Measurements from ENCODE around the gene SPTLC3. TPM values are rescaled to one million over a fixed set of nuclear protein-coding genes. Genes with fewer than 3 reads are reported as not detected.

The SPTLC3 gene
- total and polyA plus RNA-seq, 2 experiments from 2014 or later = 36.3 to 47.6 TPM

- Histone ChIP-seq H3K4me1 (ENCODE audit: insufficient read depth) (no peaks in the 10 kb centered on the region), H3K27ac (no peak overlapping the region), H2AFZ (no peak overlapping the region), H3K9me2 (replicated peaks; ENCODE audit: insufficient read depth) (no peaks in the 10 kb centered on the region), H3K36me3 (replicated peaks; ENCODE audit: insufficient read depth, low read depth) (no peaks in the 10 kb centered on the region), H3K4me2 (no peak overlapping the region), H3K27me3 (no peaks in the 10 kb centered on the region), H3K79me2 (no peaks in the 10 kb centered on the region), H3K4me3 (no peak overlapping the region), H4K20me1 (ENCODE audit: insufficient read depth, poor library complexity, severe bottlenecking) (no peaks in the 10 kb centered on the region), H3K9me3 (ENCODE audit: low read depth) (no peaks in the 10 kb centered on the region)
- no peak for DNase-seq (ENCODE audit: low spot score)
- TF ChIP-seq EZH2phosphoT487 (IDR thresholded peaks at IDR 0.05; ENCODE audit: low read depth, severe bottlenecking, unreplicated experiment) = no peak
- TF ChIP-seq EZH2 (IDR thresholded peaks at IDR 0.05; ENCODE audit: borderline replicate concordance) = no peak
- no peak for TF ChIP-seq CTCF (IDR thresholded peaks at IDR 0.05; ENCODE audit: poor library complexity)
- 100% methylated on average over 1 of the region's 1 CpG for WGBS (ENCODE audit: low lambda C conversion rate, missing lambda C conversion rate)
Observed at GRCh38 chr20:13128173-13128572, 119.4 kb downstream of the SPTLC3 start.

GRCh38 chr20:13130061-13130706 is 121.4 kb downstream of the SPTLC3 start:
- Histone ChIP-seq H3K4me1 (ENCODE audit: insufficient read depth) (no peaks in the 10 kb centered on the region), H3K27me3 (no peaks in the 10 kb centered on the region), H3K36me3 (replicated peaks; ENCODE audit: insufficient read depth, low read depth) (no peaks in the 10 kb centered on the region), H3K79me2 (no peaks in the 10 kb centered on the region), H4K20me1 (ENCODE audit: insufficient read depth, poor library complexity, severe bottlenecking) (no peaks in the 10 kb centered on the region), H3K9me2 (replicated peaks; ENCODE audit: insufficient read depth) (no peaks in the 10 kb centered on the region), H2AFZ (no peak overlapping the region), H3K9me3 (ENCODE audit: low read depth) (no peaks in the 10 kb centered on the region), H3K4me3 (no peak overlapping the region), H3K27ac (no peak overlapping the region), H3K4me2 (no peak overlapping the region)
- DNase-seq (ENCODE audit: low spot score) = no peak
- WGBS (ENCODE audit: low lambda C conversion rate, missing lambda C conversion rate) = 65% methylated on average over 3 of the region's 3 CpGs
- no peak for TF ChIP-seq CTCF (IDR thresholded peaks at IDR 0.05; ENCODE audit: poor library complexity)
- no peak for TF ChIP-seq EZH2phosphoT487 (IDR thresholded peaks at IDR 0.05; ENCODE audit: low read depth, severe bottlenecking, unreplicated experiment)
- TF ChIP-seq EZH2 (IDR thresholded peaks at IDR 0.05; ENCODE audit: borderline replicate concordance) = no peak

GRCh38 chr20:13130707-13131103 is 121.9 kb downstream of the SPTLC3 start:
- Histone ChIP-seq H4K20me1 (ENCODE audit: insufficient read depth, poor library complexity, severe bottlenecking) (no peaks in the 10 kb centered on the region), H3K79me2 (no peaks in the 10 kb centered on the region), H3K4me1 (ENCODE audit: insufficient read depth) (no peaks in the 10 kb centered on the region), H3K4me3 (no peak overlapping the region), H3K9me2 (replicated peaks; ENCODE audit: insufficient read depth) (no peaks in the 10 kb centered on the region), H3K27me3 (no peaks in the 10 kb centered on the region), H3K9me3 (ENCODE audit: low read depth) (no peaks in the 10 kb centered on the region), H2AFZ (no peak overlapping the region), H3K27ac (no peak overlapping the region), H3K4me2 (no peak overlapping the region), H3K36me3 (replicated peaks; ENCODE audit: insufficient read depth, low read depth) (no peaks in the 10 kb centered on the region)
- no peak for DNase-seq (ENCODE audit: low spot score)
- 75% methylated on average over 3 of the region's 3 CpGs for WGBS (ENCODE audit: low lambda C conversion rate, missing lambda C conversion rate)
- no peak for TF ChIP-seq EZH2phosphoT487 (IDR thresholded peaks at IDR 0.05; ENCODE audit: low read depth, severe bottlenecking, unreplicated experiment)
- TF ChIP-seq CTCF (IDR thresholded peaks at IDR 0.05; ENCODE audit: poor library complexity) = no peak
- no peak for TF ChIP-seq EZH2 (IDR thresholded peaks at IDR 0.05; ENCODE audit: borderline replicate concordance)
